NCI-H2227 (cell line): ENCODE results near the gene AQP12B.
"Not testable (repeated sequence)": the region's sequence is repeated elsewhere in the genome, so short reads cannot be mapped to it uniquely, and the experiment has no call there.

Experiments used
- DNase-seq: peaks from one replicate; lab custom pipeline; 2025; ENCODE audit not compliant: unreplicated experiment; lab: John Stamatoyannopoulos, UW

Gene AQP12B

GRCh38 chr2:240701736-240702639 lies 19.3 kb upstream of the AQP12B start:
- DNase-seq = no peak

- DNase-seq = no peak
Measured at GRCh38 chr2:240701091-240701735, 18.5 kb upstream of the AQP12B start.

- not testable (repeated sequence) for DNase-seq
Measured at GRCh38 chr2:240700616-240701015, 17.9 kb upstream of the AQP12B start.

GRCh38 chr2:240699835-240700234 lies 17.1 kb upstream of the AQP12B start:
- not testable (repeated sequence) for DNase-seq

DNA sequence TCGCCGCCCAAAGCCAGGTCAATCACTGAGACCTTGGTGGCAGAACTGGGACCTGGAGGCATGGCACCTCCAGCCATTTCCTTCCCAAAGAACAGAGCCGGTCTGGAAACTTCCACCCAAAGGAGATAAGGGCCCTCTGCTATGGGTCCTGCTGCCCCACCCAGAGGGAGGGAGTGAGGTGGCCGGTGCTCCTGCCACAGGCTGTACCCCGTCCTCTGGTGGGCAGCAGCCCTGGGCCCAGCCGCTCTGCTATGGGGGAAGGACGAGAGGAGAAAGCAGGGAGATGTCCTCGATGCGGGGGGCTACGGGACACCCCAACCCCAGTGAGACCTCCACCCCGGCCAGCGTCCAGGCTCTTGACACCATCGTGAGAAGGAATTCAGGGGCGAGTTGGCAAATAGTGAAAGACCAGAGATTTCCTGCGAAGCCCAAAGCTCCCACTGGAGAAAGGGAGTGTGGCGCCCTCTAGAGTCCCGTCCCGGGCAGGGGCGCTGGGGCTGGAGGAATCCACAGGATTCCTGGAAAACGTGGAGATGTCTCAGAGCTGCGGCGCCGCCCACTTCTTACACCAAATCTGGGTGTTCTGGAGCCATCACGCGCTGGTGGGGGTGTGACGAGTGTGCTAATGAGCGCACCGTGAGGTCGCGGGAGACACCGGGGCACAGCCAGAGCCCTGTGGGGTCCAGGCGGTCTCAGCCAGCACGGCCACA lies 16.3 kb upstream of the AQP12B start:
- DNase-seq = not testable (repeated sequence)

GRCh38 chr2:240696469-240696868 lies 13.8 kb upstream of the AQP12B start:
- DNase-seq = not testable (repeated sequence)

DNA sequence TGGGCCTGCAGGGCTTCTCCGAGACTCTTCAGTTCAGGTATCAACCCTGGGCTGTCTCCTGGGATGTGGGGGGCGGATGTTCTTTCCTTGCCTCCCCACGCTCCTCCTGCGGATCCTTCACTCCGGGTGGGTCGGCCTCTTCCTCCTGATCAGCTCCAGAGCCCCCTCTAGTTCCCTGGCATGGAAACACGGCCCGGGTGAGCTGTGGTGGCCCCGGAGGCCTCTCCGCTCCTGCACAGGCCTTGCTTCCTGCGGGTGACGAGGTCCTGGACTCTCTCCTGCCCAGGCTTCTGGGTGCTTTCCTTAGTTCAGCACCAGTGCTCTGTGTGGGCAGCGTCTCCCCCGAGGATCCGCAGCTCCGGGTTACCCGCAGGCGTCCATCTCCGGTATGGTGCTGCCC lies 12.9 kb upstream of the AQP12B start:
- DNase-seq = not testable (repeated sequence)

DNA sequence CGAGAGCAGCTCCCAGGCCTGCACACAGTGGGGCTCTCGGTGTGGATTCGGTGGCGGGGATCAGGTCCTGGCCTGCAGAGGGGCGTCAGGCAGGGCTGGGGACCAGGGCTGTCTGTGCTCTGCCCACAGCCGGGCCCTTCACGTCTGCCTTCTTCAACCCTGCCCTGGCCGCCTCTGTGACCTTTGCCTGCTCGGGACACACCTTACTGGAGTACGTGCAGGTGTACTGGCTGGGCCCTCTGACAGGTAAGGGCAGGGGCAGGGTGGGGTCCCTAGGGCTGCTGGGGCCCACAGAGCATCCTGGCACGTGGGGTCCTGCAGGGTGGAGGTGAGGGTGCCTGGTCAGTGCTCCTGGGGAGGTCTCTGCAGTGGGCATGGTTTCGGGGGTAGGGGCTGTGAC lies 11.6 kb upstream of the AQP12B start:
- DNase-seq = not testable (repeated sequence)

GRCh38 chr2:240692583-240693561 lies 10.2 kb upstream of the AQP12B start:
- DNase-seq = not testable (repeated sequence)

DNA sequence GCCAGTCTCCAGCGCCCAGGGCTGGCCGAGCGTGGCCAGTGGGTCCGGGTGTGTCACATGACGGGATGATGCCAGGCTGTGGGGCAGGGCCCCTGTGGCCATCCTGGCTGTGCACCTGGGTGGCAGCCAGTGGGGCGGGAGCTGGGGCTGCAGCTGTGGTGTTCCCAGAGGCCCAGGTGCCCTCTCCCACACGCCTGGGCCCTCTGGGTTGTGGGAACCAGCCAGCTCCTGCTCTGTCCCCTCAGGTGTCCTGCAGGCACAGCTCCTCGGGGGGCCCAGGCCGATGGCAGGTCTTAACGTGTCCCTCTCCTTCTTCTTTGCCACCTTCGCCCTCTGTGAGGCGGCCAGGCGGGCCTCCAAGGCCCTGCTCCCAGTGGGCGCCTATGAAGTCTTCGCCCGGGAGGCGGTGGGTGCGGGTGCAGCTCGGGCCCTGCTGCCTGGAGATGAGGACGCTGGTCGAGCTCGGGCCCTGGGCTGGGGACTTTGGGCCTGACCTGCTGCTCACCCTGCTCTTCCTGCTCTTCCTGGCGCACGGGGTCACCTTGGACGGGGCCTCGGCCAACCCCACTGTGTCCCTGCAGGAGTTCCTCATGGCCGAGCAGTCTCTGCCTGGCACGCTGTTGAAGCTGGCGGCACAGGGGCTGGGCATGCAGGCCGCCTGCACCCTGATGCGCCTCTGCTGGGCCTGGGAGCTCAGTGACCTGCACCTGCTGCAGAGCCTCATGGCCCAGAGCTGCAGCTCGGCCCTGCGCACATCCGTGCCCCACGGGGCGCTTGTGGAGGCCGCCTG lies 9.1 kb upstream of the AQP12B start, which contains the start of gene AQP12A:
TSS of gene AQP12A (plus strand) at position 236 of the 790 bp plus-strand sequence. CDS start at position 284, 48 bp downstream.
- DNase-seq = not testable (repeated sequence)

DNA sequence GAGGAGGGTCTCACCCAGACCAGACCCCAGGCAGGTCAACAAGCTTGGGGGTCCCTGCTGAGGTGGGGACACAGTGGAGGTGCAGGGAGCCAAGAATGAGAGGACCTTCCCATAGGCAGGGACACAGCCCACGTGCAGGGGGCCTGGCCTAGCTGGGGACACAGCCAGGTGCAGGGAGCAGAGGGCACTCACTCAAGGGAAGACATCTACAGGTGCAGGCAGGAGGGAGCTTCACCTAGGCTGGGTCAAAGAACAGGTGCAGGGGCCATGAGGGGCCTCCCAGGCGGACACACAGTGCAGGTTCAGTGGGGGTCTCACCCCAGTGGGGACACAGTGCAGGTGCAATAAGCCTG lies 8.4 kb upstream of the AQP12B start:
- DNase-seq = not testable (repeated sequence)

- DNase-seq = not testable (repeated sequence)
Measured at GRCh38 chr2:240690421-240691074, 7.9 kb upstream of the AQP12B start.

GRCh38 chr2:240689975-240690374 lies 7.3 kb upstream of the AQP12B start:
- DNase-seq = no peak

DNA sequence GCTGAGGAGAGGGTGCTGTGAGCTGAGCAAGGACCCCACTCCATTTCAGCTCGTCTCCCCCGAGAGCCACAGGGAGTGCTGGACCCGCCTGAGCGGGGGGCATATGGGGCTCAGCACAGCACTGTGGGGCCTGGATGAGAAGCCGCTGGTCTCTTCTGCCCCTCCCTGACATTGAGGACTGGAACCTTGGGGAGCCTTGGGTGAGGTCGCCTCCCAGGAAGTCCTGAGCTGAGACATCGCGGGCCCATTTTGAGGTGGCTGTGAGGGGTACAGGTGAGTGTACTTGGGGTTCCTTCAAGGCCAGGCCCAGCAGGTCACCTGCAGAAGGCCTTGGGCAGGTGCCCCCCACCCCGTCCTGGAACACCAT lies 5.9 kb upstream of the AQP12B start:
- DNase-seq = no peak

- no peak for DNase-seq
Measured at GRCh38 chr2:240687741-240688552, 5.3 kb upstream of the AQP12B start.

- no peak for DNase-seq
Measured at GRCh38 chr2:240687045-240687740, 4.5 kb upstream of the AQP12B start.

DNA sequence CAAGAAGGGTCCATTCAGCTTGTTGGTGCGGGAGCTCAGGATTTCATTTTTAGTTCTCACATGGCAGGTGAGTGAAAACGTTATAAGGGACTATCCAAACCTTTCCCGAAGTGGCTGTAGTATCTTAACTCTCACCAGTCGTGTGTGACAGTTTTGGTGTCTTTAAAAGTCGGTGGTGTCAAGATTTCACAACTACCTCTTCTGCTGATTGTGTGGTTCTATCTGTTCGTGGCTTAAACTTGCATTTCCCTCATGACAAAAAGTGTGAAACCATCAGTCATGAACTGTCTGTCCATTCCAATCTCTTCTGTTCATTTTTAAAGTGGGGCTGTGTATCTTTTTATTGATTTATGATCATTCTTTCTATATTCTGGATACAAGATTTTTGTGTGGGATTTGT lies 3.8 kb upstream of the AQP12B start:
- no peak for DNase-seq
